ENCODE data around the gene CTDP1.

CTDP1 gene

GRCh38 chr18:79645291-79645983 lies 34.2 kb upstream of the CTDP1 start:
- DNase-seq = no peak

GRCh38 chr18:79647307-79647706 lies 32.3 kb upstream of the CTDP1 start:
- no peak for DNase-seq

GRCh38 chr18:79650959-79651358 lies 28.6 kb upstream of the CTDP1 start:
- no peak for DNase-seq

GRCh38 chr18:79657342-79657996 lies 22.1 kb upstream of the CTDP1 start:
- DNase-seq = no peak

GRCh38 chr18:79658366-79658765 lies 21.2 kb upstream of the CTDP1 start:
- DNase-seq = no peak

GRCh38 chr18:79659733-79660132 lies 19.9 kb upstream of the CTDP1 start:
- DNase-seq = no peak

- no peak for DNase-seq
Observed at GRCh38 chr18:79662034-79662433, 17.6 kb upstream of the CTDP1 start.

GRCh38 chr18:79662439-79662838 lies 17.2 kb upstream of the CTDP1 start:
- no peak for DNase-seq

- no peak for DNase-seq
Observed at GRCh38 chr18:79664525-79665125, 15.0 kb upstream of the CTDP1 start.

- DNase-seq = no peak
Observed at GRCh38 chr18:79668203-79668602, 11.4 kb upstream of the CTDP1 start.

- DNase-seq = no peak
Observed at GRCh38 chr18:79672490-79673276, 6.9 kb upstream of the CTDP1 start.

- no peak for DNase-seq
Observed at GRCh38 chr18:79677221-79677620, 2.4 kb upstream of the CTDP1 start.

- DNase-seq = no peak
Observed at GRCh38 chr18:79677840-79678239, 1.8 kb upstream of the CTDP1 start.

- peak; percentile 99 for DNase-seq
Observed at GRCh38 chr18:79678665-79679551, 695 bp upstream of the CTDP1 start.

GRCh38 chr18:79680100-79680879 lies 687 bp downstream of the CTDP1 start:
- peak; percentile 54 for DNase-seq

- DNase-seq = no peak
Observed at GRCh38 chr18:79680891-79681339, 1.3 kb downstream of the CTDP1 start.

- peak; percentile 70 for DNase-seq
Observed at GRCh38 chr18:79681484-79682387, 2.1 kb downstream of the CTDP1 start.

GRCh38 chr18:79682481-79682880 lies 2.9 kb downstream of the CTDP1 start:
- DNase-seq = no peak

GRCh38 chr18:79682894-79683625 lies 3.5 kb downstream of the CTDP1 start:
- peak; percentile 17 for DNase-seq

Data from CD4-positive, alpha-beta T cell treated with Interleukin-21 for 1 hour (primary cell).